Measurements from ENCODE around the gene PTH2R. TPM values are rescaled to one million over a fixed set of nuclear protein-coding genes. Genes with fewer than 3 reads are reported as not detected.
A peak's percentile ranks its signal among the peaks of the same experiment; 100 is the strongest.

PTH2R gene
- total RNA-seq, 3 donors from 2014 or later = 0.64 to 3.3 (median 1.2) TPM

DNA sequence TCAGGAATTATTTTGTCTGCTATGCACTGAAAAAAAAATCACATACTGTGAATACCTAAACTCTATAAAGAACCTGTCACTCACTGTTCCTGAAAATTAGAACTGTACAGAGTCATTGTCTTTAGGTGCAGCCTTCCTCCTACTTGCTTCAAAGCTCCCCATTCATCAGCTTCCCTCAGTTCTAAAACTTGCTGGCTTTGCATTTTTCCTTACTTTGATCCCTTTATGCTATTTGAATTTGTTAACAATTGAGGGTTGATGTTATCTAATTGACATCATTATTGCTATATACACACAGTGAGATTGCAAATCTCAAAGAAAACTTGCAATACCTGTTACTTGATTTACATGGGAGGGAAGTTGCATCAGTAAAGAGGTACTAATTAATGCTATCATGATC, 48.3 kb downstream of the PTH2R start:
- H3K36me3 ChIP-seq = no peaks in the 10 kb centered on the region
- intact Hi-C loops (cut with DNase I; ENCODE audit: low total_unique reads) = no loop called here
- no peaks in the 10 kb centered on the region for H3K9me3 ChIP-seq
- no peaks in the 10 kb centered on the region for H3K27me3 ChIP-seq
- no peak overlapping the region for H3K4me3 ChIP-seq
- no peak overlapping the region for H3K27ac ChIP-seq
- no peaks in the 10 kb centered on the region for H3K4me1 ChIP-seq
- DNase-seq (ENCODE audit: low spot score in 2 of 2) = no peak
- no peak for TF ChIP-seq POLR2AphosphoS5 (IDR thresholded peaks at IDR 0.05)
- TF ChIP-seq, protein P1, sequence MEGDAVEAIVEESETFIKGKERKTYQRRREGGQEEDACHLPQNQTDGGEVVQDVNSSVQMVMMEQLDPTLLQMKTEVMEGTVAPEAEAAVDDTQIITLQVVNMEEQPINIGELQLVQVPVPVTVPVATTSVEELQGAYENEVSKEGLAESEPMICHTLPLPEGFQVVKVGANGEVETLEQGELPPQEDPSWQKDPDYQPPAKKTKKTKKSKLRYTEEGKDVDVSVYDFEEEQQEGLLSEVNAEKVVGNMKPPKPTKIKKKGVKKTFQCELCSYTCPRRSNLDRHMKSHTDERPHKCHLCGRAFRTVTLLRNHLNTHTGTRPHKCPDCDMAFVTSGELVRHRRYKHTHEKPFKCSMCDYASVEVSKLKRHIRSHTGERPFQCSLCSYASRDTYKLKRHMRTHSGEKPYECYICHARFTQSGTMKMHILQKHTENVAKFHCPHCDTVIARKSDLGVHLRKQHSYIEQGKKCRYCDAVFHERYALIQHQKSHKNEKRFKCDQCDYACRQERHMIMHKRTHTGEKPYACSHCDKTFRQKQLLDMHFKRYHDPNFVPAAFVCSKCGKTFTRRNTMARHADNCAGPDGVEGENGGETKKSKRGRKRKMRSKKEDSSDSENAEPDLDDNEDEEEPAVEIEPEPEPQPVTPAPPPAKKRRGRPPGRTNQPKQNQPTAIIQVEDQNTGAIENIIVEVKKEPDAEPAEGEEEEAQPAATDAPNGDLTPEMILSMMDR (IDR thresholded peaks at IDR 0.05) = no peak
- TF ChIP-seq POLR2A (IDR thresholded peaks at IDR 0.05) = no peak

DNA sequence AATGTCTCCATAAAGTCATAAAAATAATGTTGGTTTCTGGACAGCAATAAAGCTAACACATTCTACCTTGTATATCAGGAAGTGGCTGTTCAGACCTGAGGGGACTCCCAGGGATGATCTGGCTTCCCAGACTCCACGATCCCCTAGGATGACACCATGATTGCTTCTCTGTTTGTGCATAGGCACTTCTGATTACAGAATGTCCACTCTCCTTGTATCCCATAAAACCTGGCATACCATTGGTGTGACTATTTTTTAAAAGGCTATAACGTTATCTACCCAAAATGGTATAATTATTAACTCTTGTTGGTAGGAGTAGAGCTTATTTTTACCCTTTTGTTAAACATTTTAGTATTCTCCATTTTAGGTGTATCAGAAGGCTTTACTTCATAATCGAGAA, 57.1 kb downstream of the PTH2R start:
- TF ChIP-seq POLR2A (IDR thresholded peaks at IDR 0.05) (no peak), POLR2AphosphoS5 (IDR thresholded peaks at IDR 0.05) (no peak)
- TF ChIP-seq, protein P1 (IDR thresholded peaks at IDR 0.05) = no peak
- intact Hi-C loops (cut with DNase I; ENCODE audit: low total_unique reads) = no loop called here
- no peak for DNase-seq (ENCODE audit: low spot score in 2 of 2)
- H3K36me3 ChIP-seq = no peaks in the 10 kb centered on the region
- H3K9me3 ChIP-seq = no peaks in the 10 kb centered on the region
- H3K4me1 ChIP-seq = no peaks in the 10 kb centered on the region
- H3K27ac ChIP-seq = no peak overlapping the region
- no peak overlapping the region for H3K4me3 ChIP-seq
- H3K27me3 ChIP-seq = no peaks in the 10 kb centered on the region

DNA sequence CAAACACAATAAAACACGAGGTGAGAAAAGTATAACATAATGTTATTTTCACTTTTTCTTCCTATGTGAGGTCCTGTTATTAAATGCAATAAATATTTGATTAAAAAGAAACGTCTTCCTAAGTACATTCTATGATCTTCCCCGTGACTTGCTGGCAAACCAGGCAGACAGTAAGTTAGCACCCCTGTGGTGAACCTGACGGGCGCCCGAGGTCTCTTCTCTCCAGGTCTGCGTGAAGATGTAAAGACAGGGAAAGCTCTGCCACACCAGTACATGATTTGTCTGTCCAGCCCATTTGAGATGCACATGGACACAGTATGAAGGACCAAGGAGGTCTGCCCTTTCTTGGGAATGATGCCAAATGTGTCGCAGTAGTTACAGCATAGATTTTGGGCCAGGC, 57.6 kb downstream of the PTH2R start:
- no peaks in the 10 kb centered on the region for H3K4me1 ChIP-seq
- H3K36me3 ChIP-seq = no peaks in the 10 kb centered on the region
- TF ChIP-seq POLR2AphosphoS5 (IDR thresholded peaks at IDR 0.05) (no peak), POLR2A (IDR thresholded peaks at IDR 0.05) (no peak)
- TF ChIP-seq, protein P1 (IDR thresholded peaks at IDR 0.05) = no peak
- DNase-seq (ENCODE audit: low spot score in 2 of 2) = no peak
- intact Hi-C loops (cut with DNase I; ENCODE audit: low total_unique reads) = no loop called here
- H3K4me3 ChIP-seq = no peak overlapping the region
- H3K27me3 ChIP-seq = no peaks in the 10 kb centered on the region
- no peaks in the 10 kb centered on the region for H3K9me3 ChIP-seq
- no peak overlapping the region for H3K27ac ChIP-seq

DNA sequence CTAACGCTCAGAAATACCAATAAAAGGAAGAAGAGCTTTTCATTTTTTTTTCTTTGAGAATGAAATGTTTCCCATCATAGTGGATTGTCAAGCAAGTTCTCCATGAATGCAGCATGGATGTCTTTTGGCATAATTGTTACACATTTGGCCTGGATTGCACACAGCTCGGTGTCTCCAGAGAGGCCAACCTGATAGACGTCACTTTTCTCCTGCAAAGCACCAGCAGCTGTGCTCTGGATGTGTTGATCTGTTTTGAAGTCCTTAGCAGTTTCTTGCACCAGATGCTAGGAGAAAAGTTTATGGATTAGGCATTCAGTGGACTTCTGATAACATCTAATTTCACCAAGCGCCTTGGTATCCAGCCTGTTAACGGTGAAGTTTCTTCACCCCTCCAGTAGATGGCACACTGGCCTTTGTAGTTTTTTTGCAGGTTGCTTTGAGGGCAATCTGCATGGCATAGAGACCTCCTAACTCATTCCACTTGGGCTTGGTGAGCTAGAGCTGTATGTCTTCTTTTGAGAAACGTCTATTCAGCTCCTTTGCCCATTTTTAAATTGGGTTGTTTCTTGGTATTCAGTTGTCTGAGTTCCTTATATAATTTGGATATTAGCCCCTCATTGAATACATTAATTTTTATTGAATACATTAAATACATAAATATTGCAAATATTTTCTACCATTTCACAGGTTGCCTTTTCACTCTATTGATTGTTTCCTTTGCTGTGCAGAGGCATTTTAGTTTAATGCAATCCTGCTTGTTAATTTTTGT, 59.7 kb downstream of the PTH2R start:
- intact Hi-C loops (cut with DNase I; ENCODE audit: low total_unique reads) = no loop called here
- TF ChIP-seq POLR2A (IDR thresholded peaks at IDR 0.05) (no peak), POLR2AphosphoS5 (IDR thresholded peaks at IDR 0.05) (no peak)
- TF ChIP-seq, protein P1 (IDR thresholded peaks at IDR 0.05) = peak in 2 of 3 donors; percentile 45 to 47
- no peaks in the 10 kb centered on the region for H3K9me3 ChIP-seq
- no peak overlapping the region for H3K27ac ChIP-seq
- no peaks in the 10 kb centered on the region for H3K4me1 ChIP-seq
- no peak for DNase-seq (ENCODE audit: low spot score in 2 of 2)
- H3K4me3 ChIP-seq = no peak overlapping the region
- no peaks in the 10 kb centered on the region for H3K36me3 ChIP-seq
- no peaks in the 10 kb centered on the region for H3K27me3 ChIP-seq

DNA sequence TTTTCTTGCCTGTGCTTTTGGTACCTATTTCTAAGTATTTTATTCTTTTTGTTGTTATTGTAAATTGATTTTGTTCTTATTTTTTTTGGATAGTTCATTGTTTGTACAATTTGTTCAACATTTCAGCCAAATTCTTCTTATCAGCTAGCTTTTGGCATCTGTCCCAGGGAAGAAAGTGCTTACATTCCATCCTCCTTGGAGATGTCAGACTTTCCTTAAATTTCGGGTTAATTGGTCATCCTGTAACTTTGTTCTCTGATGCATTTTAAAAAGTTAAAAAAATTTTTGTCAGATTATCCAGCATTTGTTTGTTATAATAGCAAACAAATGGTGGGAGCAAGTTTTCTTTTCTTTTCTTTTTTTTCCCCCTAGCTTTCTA, 60.3 kb downstream of the PTH2R start:
- Histone ChIP-seq H3K4me1 (no peaks in the 10 kb centered on the region), H3K36me3 (no peaks in the 10 kb centered on the region), H3K9me3 (no peaks in the 10 kb centered on the region), H3K27me3 (no peaks in the 10 kb centered on the region), H3K4me3 (no peak overlapping the region), H3K27ac (no peak overlapping the region)
- TF ChIP-seq POLR2AphosphoS5 (IDR thresholded peaks at IDR 0.05) (no peak), POLR2A (IDR thresholded peaks at IDR 0.05) (no peak)
- TF ChIP-seq, protein P1 (IDR thresholded peaks at IDR 0.05) = no peak
- no peak for DNase-seq (ENCODE audit: low spot score in 2 of 2)
- intact Hi-C loops (cut with DNase I; ENCODE audit: low total_unique reads) = no loop called here

All from breast epithelium (tissue), 4 donors.